ENCODE measurements around the gene RASA4.
"Not testable (repeated sequence)": the region's sequence is repeated elsewhere in the genome, so short reads cannot be mapped to it uniquely, and the experiment has no call there.

The RASA4 gene

GRCh38 chr7:102616507-102617125 lies at the start of gene RASA4:
Gene RASA4, minus strand, starts transcription at chr7:102616756. Its CDS starts 67 bp downstream, at chr7:102616689.
- in situ Hi-C loops (cut with HindIII; ENCODE audit: low pct_ligation_motif_present, low pct_unique_long_range_greater_than_20kb, low sequenced_read_pairs): not testable (repeated sequence)
- DNase-seq: peak; percentile 14

- DNase-seq; in situ Hi-C loops (cut with HindIII; ENCODE audit: low pct_ligation_motif_present, low pct_unique_long_range_greater_than_20kb, low sequenced_read_pairs): not testable (repeated sequence)
Measured at GRCh38 chr7:102664765-102665164, 48.2 kb upstream of the RASA4 start.

- DNase-seq; in situ Hi-C loops (cut with HindIII; ENCODE audit: low pct_ligation_motif_present, low pct_unique_long_range_greater_than_20kb, low sequenced_read_pairs): not testable (repeated sequence)
Measured at GRCh38 chr7:102649924-102650323, 33.4 kb upstream of the RASA4 start, which contains the start of gene SPDYE2B. Gene SPDYE2B, plus strand, starts transcription at chr7:102650319. Its CDS starts 2,030 bp downstream, at chr7:102652349.

GRCh38 chr7:102647813-102648212 lies 31.3 kb upstream of the RASA4 start:
- DNase-seq; in situ Hi-C loops (cut with HindIII; ENCODE audit: low pct_ligation_motif_present, low pct_unique_long_range_greater_than_20kb, low sequenced_read_pairs): not testable (repeated sequence)

- DNase-seq; in situ Hi-C loops (cut with HindIII; ENCODE audit: low pct_ligation_motif_present, low pct_unique_long_range_greater_than_20kb, low sequenced_read_pairs): not testable (repeated sequence)
Measured at GRCh38 chr7:102643404-102643803, 26.8 kb upstream of the RASA4 start.

GRCh38 chr7:102642691-102643090 lies 26.1 kb upstream of the RASA4 start, which contains the start of gene UPK3BL1:
Gene UPK3BL1, minus strand, starts transcription at chr7:102642791. Its CDS starts 50 bp downstream, at chr7:102642741.
- in situ Hi-C loops (cut with HindIII; ENCODE audit: low pct_ligation_motif_present, low pct_unique_long_range_greater_than_20kb, low sequenced_read_pairs): not testable (repeated sequence)

GRCh38 chr7:102638848-102639247 lies 22.3 kb upstream of the RASA4 start:
- DNase-seq; in situ Hi-C loops (cut with HindIII; ENCODE audit: low pct_ligation_motif_present, low pct_unique_long_range_greater_than_20kb, low sequenced_read_pairs): not testable (repeated sequence)

More at GRCh38 chr7:102642691-102643090, 26.1 kb upstream of the RASA4 start, which contains the start of gene UPK3BL1:
- not testable (repeated sequence) for DNase-seq

- DNase-seq; in situ Hi-C loops (cut with HindIII; ENCODE audit: low pct_ligation_motif_present, low pct_unique_long_range_greater_than_20kb, low sequenced_read_pairs): not testable (repeated sequence)
Measured at GRCh38 chr7:102636956-102637355, 20.4 kb upstream of the RASA4 start.

- in situ Hi-C loops (cut with HindIII; ENCODE audit: low pct_ligation_motif_present, low pct_unique_long_range_greater_than_20kb, low sequenced_read_pairs); DNase-seq: not testable (repeated sequence)
Measured at GRCh38 chr7:102635354-102635753, 18.8 kb upstream of the RASA4 start.

- DNase-seq; in situ Hi-C loops (cut with HindIII; ENCODE audit: low pct_ligation_motif_present, low pct_unique_long_range_greater_than_20kb, low sequenced_read_pairs): not testable (repeated sequence)
Measured at GRCh38 chr7:102634299-102634698, 17.7 kb upstream of the RASA4 start.

- DNase-seq; in situ Hi-C loops (cut with HindIII; ENCODE audit: low pct_ligation_motif_present, low pct_unique_long_range_greater_than_20kb, low sequenced_read_pairs): not testable (repeated sequence)
Measured at GRCh38 chr7:102630622-102631021, 14.1 kb upstream of the RASA4 start.

- in situ Hi-C loops (cut with HindIII; ENCODE audit: low pct_ligation_motif_present, low pct_unique_long_range_greater_than_20kb, low sequenced_read_pairs); DNase-seq: not testable (repeated sequence)
Measured at GRCh38 chr7:102627271-102627904, 10.8 kb upstream of the RASA4 start.

- in situ Hi-C loops (cut with HindIII; ENCODE audit: low pct_ligation_motif_present, low pct_unique_long_range_greater_than_20kb, low sequenced_read_pairs); DNase-seq: not testable (repeated sequence)
Measured at GRCh38 chr7:102618122-102618521, 1.6 kb upstream of the RASA4 start.

GRCh38 chr7:102615930-102616329 lies 626 bp downstream of the RASA4 start:
- DNase-seq; in situ Hi-C loops (cut with HindIII; ENCODE audit: low pct_ligation_motif_present, low pct_unique_long_range_greater_than_20kb, low sequenced_read_pairs): not testable (repeated sequence)

GRCh38 chr7:102614873-102615272 lies 1.7 kb downstream of the RASA4 start:
- DNase-seq; in situ Hi-C loops (cut with HindIII; ENCODE audit: low pct_ligation_motif_present, low pct_unique_long_range_greater_than_20kb, low sequenced_read_pairs): not testable (repeated sequence)

- in situ Hi-C loops (cut with HindIII; ENCODE audit: low pct_ligation_motif_present, low pct_unique_long_range_greater_than_20kb, low sequenced_read_pairs); DNase-seq: not testable (repeated sequence)
Measured at GRCh38 chr7:102614346-102614697, 2.2 kb downstream of the RASA4 start.

- in situ Hi-C loops (cut with HindIII; ENCODE audit: low pct_ligation_motif_present, low pct_unique_long_range_greater_than_20kb, low sequenced_read_pairs); DNase-seq: not testable (repeated sequence)
Measured at GRCh38 chr7:102613575-102614345, 2.8 kb downstream of the RASA4 start.

- DNase-seq: peak; percentile 8
- in situ Hi-C loops (cut with HindIII; ENCODE audit: low pct_ligation_motif_present, low pct_unique_long_range_greater_than_20kb, low sequenced_read_pairs): not testable (repeated sequence)
Measured at GRCh38 chr7:102611675-102612325, 4.8 kb downstream of the RASA4 start.
